C4-2B (cell line): Measurements from ENCODE around the gene AGK.

Source experiments
- H3K27ac ChIP-seq: fragments of 450-650 bp; 2 replicates; pipeline ENCODE4 v1.5.1; 2017
- ZFX ChIP-seq: fragments of 450-650 bp; IDR thresholded peaks from 2 replicates; pipeline ENCODE4 v1.6.1; 2017
- TF ChIP-seq, protein P1 (sequence below): fragments of 450-650 bp; conservative IDR thresholded peaks from 2 replicates; pipeline ENCODE4 v1.5.1; 2017; ENCODE audit warnings: mild to moderate bottlenecking

The AGK gene

DNA sequence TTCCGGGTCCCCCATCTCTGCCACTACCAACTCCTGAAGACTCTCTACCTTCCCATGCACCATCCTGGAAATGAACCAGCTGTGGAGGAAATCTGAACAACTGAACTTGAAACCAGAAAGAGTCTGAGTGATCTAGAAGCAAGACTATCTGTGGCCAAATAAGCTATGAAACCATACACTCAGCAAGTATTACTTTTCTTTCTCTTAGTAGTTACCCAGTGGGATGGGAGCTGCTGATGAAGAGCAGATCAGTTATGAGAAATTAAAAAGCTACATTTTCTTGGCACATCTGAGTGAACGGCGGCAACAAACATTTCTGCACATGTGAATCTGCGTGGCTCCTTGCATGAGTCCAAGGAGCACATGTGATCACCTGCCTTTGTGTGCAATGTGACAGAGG lies 31.6 kb upstream of the AGK start:
- H3K27ac ChIP-seq: no peak overlapping the region
- no peak for TF ChIP-seq ZFX
- TF ChIP-seq, protein P1, sequence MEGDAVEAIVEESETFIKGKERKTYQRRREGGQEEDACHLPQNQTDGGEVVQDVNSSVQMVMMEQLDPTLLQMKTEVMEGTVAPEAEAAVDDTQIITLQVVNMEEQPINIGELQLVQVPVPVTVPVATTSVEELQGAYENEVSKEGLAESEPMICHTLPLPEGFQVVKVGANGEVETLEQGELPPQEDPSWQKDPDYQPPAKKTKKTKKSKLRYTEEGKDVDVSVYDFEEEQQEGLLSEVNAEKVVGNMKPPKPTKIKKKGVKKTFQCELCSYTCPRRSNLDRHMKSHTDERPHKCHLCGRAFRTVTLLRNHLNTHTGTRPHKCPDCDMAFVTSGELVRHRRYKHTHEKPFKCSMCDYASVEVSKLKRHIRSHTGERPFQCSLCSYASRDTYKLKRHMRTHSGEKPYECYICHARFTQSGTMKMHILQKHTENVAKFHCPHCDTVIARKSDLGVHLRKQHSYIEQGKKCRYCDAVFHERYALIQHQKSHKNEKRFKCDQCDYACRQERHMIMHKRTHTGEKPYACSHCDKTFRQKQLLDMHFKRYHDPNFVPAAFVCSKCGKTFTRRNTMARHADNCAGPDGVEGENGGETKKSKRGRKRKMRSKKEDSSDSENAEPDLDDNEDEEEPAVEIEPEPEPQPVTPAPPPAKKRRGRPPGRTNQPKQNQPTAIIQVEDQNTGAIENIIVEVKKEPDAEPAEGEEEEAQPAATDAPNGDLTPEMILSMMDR: no peak

DNA sequence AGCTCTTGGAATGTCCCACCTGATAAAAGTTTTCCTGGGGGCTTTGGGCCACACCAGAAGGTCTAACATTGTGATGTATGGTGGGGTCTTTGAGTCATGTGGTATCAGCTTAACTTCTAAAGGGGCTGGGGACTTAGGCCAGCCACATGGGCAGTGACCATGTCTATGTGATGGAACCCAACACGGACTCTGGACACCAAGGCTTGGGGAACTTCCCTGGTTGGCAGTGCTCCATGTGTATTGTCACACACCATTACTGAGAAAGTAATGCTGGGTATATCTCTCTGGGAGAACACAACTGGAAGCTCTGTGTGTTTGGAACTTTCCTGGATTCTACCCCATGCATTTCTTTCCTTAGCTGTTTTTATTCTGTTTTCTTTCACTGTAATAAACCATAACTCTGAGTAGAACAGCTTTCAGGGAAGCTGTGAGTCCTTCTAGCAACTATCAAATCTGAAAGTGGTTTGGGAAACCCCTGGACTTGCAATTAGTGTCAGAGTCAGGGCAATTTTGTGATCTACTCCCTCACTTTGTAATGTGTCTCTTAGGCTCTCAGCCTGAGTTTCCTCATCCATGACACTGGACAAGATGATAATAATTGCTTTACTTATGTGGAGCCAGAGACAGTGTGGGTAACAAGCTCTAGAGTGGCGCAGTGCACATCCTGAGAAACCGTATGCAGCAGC lies 28.4 kb upstream of the AGK start:
- no peak for TF ChIP-seq ZFX
- TF ChIP-seq, protein P1: no peak

DNA sequence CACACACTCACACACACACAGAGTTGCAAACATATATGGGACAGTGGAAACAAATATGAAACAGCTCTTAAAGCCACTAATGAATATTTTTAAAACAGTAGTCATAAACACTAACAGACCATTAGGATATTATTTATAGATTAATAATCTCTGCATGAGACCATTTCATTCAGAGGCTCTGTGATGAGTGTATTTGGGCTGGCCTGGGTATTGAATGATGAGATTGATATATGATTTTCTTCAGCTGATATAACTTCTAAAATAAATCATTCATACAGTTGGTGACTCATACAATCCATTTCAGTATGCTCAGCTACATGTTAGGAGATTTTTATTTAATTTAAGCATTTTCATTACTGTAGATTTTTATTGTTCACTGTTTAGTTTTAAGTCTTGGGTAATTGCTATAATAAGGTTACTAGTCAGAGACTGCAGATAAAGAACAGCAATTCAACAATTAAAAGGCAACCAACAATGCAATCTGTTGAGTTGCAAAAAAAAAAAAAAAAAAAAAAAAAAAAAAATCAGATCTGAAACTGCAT lies 25.2 kb upstream of the AGK start:
- TF ChIP-seq ZFX: no peak
- TF ChIP-seq, protein P1: no peak
- H3K27ac ChIP-seq: no peak overlapping the region

More for the DNA sequence above, 28.4 kb upstream of the AGK start:
- no peak overlapping the region for H3K27ac ChIP-seq

DNA sequence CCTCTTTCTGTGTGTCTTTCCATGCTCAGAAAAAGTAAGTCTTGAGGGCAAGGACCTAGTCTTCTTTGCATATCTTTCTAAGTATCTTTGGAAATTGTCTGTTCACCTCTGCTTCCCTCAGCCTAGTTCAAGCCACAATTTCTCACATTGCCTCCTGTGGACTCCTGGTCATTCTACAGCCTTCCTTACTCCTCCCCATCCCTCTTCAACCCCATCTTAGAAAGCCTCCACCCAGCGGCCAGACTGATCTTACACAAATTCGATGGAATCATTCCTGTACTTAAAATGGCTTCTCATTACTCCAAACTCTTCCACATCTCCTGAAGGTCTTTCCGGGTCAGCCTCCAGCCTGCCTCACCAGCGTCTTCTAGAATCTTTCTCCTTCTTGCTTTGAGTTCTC lies 24.1 kb upstream of the AGK start:
- no peak overlapping the region for H3K27ac ChIP-seq
- no peak for TF ChIP-seq ZFX

DNA sequence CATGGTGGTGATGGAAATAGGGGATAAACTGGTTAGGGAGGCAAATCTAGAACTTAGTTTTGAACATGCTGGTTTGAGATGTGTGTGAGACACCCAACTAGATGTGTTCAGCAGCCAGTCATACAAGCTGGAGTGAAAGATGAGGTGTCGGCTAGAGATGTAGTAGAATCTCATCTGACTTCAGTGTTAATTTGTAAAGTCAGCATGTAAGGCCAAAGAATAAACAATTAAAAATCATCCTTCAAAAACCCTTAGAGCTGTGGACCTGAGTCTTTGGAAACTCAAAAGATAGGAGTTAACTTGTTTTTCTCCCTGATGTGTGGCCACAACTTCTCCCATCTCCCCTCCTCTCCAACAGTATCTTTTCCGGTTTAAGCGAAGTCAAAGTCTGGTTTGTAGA lies 22.8 kb upstream of the AGK start:
- TF ChIP-seq, protein P1: no peak
- no peak overlapping the region for H3K27ac ChIP-seq

DNA sequence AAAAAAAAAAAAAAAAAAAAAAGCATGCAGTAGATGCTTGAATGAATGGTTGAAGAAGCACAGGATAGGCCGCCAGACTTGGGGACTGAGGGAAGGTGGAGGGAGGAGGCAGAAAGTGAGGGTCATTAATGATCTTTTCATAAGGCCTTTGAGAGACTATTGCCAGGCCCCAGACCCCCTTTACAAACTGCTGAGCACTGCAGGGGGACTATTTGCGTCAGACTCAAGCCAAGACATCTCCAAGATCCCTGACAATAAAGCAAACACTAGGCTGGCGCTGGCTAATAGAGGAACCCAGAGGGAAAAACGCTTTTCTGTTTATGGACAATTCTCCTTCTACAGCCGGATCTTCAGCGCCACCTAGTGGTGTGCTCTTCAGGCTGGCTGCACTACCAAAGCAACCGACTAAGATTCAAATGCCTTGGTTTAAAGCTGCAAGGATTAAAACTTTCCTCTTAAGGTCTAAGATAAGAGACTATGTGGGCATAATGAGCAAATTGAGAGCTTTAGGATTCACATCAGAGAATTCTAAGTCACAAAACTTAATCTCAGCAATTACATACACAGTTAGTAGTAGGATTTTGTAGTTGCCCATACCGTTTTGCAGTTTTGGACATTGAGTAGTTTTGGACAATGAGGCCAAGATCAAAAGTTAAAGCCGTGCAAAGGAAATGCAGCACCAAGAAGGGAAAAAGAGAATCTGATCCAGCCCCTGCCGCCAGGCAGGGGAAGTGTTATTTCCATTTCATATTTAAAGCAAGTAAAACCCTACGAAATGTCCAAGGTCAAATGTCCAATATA lies 17.9 kb upstream of the AGK start:
- H3K27ac ChIP-seq: no peak overlapping the region
- TF ChIP-seq, protein P1: peak; percentile 98
- no peak for TF ChIP-seq ZFX

DNA sequence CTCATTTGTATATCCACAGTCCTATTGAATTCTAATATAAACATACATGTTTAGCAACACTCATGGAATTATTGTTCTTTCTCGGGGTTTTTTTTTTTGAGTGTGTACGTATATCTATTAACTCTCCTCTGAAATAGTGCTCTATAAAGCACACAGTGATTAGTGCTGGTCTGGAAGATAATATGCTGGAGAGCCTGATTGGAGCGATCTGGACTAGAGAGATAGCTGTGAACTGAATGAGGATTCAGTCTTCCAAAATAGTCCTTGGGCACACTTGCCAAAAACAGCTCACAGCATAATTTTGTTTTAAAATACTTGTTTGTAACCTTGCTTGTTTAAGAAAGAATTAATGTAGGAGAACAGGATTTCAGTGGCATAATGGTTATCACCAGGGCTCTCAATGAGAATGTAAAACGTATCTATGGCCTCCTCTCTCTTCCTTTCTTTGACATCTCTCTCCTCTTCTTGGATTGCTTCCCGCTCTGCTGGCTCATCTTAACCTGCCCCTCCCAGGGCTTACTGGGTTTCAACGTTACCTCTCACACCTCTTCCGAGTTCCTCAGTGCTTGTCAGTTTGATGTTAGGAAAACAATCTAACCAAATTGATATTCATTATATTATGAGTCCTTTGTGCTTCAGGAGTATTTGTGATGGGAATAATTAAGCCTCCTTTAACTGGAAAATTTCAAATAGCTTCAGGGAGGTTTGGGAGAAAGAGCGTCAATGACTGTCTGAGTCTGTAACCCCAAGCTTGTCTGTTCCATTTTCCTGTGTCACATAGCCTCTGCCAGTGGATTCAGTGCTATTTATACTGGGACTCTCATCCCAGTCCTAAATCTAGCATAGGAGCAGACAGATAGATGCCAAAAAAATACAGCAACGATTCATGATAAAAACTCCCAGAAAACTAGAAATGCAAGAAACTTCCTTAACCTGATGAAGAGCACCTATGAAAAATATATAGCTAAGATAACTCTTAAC lies 16.2 kb upstream of the AGK start:
- no peak overlapping the region for H3K27ac ChIP-seq
- TF ChIP-seq, protein P1: no peak
- no peak for TF ChIP-seq ZFX
